ENCODE results near the gene CDK4.

DNA sequence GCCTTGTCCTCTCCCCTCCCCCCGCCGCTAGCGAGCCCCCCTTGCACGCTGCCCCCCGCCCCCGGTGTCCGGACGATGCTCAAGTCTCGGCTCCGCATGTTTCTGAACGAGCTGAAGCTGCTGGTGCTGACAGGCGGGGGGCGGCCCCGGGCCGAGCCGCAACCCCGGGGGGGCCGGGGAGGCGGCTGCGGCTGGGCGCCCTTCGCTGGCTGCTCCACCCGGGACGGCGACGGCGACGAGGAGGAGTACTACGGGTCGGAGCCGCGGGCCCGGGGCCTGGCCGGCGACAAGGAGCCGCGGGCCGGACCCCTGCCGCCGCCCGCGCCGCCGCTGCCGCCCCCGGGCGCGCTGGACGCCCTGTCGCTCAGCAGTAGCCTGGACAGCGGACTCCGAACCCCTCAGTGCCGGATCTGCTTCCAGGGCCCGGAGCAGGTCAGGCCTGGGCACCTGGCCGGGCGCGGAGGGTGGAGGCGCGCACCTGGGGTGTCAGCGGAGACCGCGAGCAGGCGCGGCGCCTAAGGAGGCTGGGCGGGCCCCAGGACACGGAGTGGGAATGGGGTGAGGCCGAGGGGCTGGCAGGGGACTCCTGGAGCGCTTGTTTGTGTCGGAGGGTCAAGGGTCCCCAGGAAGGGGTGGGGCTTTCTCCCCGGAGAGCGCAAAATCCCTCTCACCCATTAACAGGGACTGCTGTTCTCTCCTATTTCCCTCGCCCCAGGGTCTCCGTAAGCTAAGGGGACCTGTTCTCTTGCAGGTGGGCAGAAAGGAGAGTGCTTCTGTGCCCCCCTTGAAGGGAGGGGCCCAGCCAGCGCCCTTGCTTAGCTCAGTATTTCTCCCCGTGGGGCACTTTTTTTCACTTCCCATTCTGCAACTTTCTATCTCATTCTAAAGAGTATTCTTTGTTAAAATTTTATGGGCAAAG is 3.6 kb upstream of the CDK4 start:
- TF ChIP-seq, protein P1, sequence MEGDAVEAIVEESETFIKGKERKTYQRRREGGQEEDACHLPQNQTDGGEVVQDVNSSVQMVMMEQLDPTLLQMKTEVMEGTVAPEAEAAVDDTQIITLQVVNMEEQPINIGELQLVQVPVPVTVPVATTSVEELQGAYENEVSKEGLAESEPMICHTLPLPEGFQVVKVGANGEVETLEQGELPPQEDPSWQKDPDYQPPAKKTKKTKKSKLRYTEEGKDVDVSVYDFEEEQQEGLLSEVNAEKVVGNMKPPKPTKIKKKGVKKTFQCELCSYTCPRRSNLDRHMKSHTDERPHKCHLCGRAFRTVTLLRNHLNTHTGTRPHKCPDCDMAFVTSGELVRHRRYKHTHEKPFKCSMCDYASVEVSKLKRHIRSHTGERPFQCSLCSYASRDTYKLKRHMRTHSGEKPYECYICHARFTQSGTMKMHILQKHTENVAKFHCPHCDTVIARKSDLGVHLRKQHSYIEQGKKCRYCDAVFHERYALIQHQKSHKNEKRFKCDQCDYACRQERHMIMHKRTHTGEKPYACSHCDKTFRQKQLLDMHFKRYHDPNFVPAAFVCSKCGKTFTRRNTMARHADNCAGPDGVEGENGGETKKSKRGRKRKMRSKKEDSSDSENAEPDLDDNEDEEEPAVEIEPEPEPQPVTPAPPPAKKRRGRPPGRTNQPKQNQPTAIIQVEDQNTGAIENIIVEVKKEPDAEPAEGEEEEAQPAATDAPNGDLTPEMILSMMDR (IDR thresholded peaks at IDR 0.05; ENCODE audit: low read length) = no peak
- TF ChIP-seq EZH2 (IDR thresholded peaks at IDR 0.05; ENCODE audit: borderline replicate concordance, low read length) = no peak
